ENCODE results near the gene GPATCH4.
"Not testable (repeated sequence)": the region's sequence is repeated elsewhere in the genome, so short reads cannot be mapped to it uniquely, and the experiment has no call there.

The GPATCH4 gene

GRCh38 chr1:156559086-156559796 is 42.0 kb downstream of the GPATCH4 start:
- Mint-ChIP-seq H3K4me3 (no peak overlapping the region), H3K27me3 (no peaks in the 10 kb centered on the region), H3K27ac (no peak overlapping the region), H3K9me3 (no peaks in the 10 kb centered on the region), H3K36me3 (ENCODE audit: low read depth) (peaks cover 5% of the 10 kb centered on the region), H3K4me1 (no peaks in the 10 kb centered on the region)
- DNase-seq = no peak
- ATAC-seq = no peak

GRCh38 chr1:156556354-156556753 is 44.9 kb downstream of the GPATCH4 start:
- Mint-ChIP-seq H3K4me1 (peaks cover 10% of the 10 kb centered on the region), H3K36me3 (ENCODE audit: low read depth) (no peaks in the 10 kb centered on the region), H3K27me3 (no peaks in the 10 kb centered on the region), H3K4me3 (no peak overlapping the region), H3K9me3 (no peaks in the 10 kb centered on the region), H3K27ac (no peak overlapping the region)
- ATAC-seq = no peak
- DNase-seq = no peak

GRCh38 chr1:156555715-156556114 is 45.6 kb downstream of the GPATCH4 start:
- Mint-ChIP-seq H3K27ac (no peak overlapping the region), H3K4me1 (peaks cover 10% of the 10 kb centered on the region)
- DNase-seq = no peak

GRCh38 chr1:156554971-156555370 is 46.3 kb downstream of the GPATCH4 start:
- H3K4me1 Mint-ChIP-seq = peaks cover 10% of the 10 kb centered on the region
- no peak for DNase-seq
- H3K27ac Mint-ChIP-seq = no peak overlapping the region
- no peaks in the 10 kb centered on the region for H3K27me3 Mint-ChIP-seq
- H3K9me3 Mint-ChIP-seq = no peaks in the 10 kb centered on the region
- H3K36me3 Mint-ChIP-seq (ENCODE audit: low read depth) = no peaks in the 10 kb centered on the region
- no peak for ATAC-seq
- H3K4me3 Mint-ChIP-seq = no peak overlapping the region

More at GRCh38 chr1:156555715-156556114, 45.6 kb downstream of the GPATCH4 start:
- no peaks in the 10 kb centered on the region for H3K27me3 Mint-ChIP-seq
- H3K4me3 Mint-ChIP-seq = no peak overlapping the region
- ATAC-seq = no peak
- no peaks in the 10 kb centered on the region for H3K9me3 Mint-ChIP-seq
- no peaks in the 10 kb centered on the region for H3K36me3 Mint-ChIP-seq (ENCODE audit: low read depth)

GRCh38 chr1:156553860-156554485 is 47.3 kb downstream of the GPATCH4 start:
- no peak for DNase-seq
- peaks cover 10% of the 10 kb centered on the region for H3K4me1 Mint-ChIP-seq
- no peak overlapping the region for H3K4me3 Mint-ChIP-seq
- no peaks in the 10 kb centered on the region for H3K36me3 Mint-ChIP-seq (ENCODE audit: low read depth)
- H3K27me3 Mint-ChIP-seq = no peaks in the 10 kb centered on the region
- H3K9me3 Mint-ChIP-seq = no peaks in the 10 kb centered on the region
- no peak overlapping the region for H3K27ac Mint-ChIP-seq
- ATAC-seq = no peak

- not testable (repeated sequence) for H3K4me3 Mint-ChIP-seq; H3K27me3 Mint-ChIP-seq; ATAC-seq; H3K9me3 Mint-ChIP-seq; DNase-seq; H3K27ac Mint-ChIP-seq; H3K36me3 Mint-ChIP-seq (ENCODE audit: low read depth)
- peaks cover 10% of the 10 kb centered on the region for H3K4me1 Mint-ChIP-seq
Measured at GRCh38 chr1:156552937-156553336, 48.3 kb downstream of the GPATCH4 start.

GRCh38 chr1:156552518-156552917 is 48.8 kb downstream of the GPATCH4 start:
- Mint-ChIP-seq H3K36me3 (ENCODE audit: low read depth) (no peaks in the 10 kb centered on the region), H3K4me3 (no peak overlapping the region), H3K9me3 (no peaks in the 10 kb centered on the region), H3K27ac (no peak overlapping the region), H3K27me3 (no peaks in the 10 kb centered on the region), H3K4me1 (peaks cover 10% of the 10 kb centered on the region)
- ATAC-seq = no peak
- DNase-seq = no peak

- DNase-seq = no peak
- Mint-ChIP-seq H3K27me3 (no peaks in the 10 kb centered on the region), H3K4me1 (peaks cover 10% of the 10 kb centered on the region), H3K36me3 (ENCODE audit: low read depth) (no peaks in the 10 kb centered on the region), H3K4me3 (no peak overlapping the region), H3K27ac (no peak overlapping the region), H3K9me3 (no peaks in the 10 kb centered on the region)
- no peak for ATAC-seq
Measured at GRCh38 chr1:156551869-156552268, 49.4 kb downstream of the GPATCH4 start.

GRCh38 chr1:156551066-156551643 is 50.1 kb downstream of the GPATCH4 start:
- peaks cover 10% of the 10 kb centered on the region for H3K4me1 Mint-ChIP-seq
- H3K9me3 Mint-ChIP-seq = no peaks in the 10 kb centered on the region
- H3K27me3 Mint-ChIP-seq = no peaks in the 10 kb centered on the region
- no peak overlapping the region for H3K4me3 Mint-ChIP-seq
- no peaks in the 10 kb centered on the region for H3K36me3 Mint-ChIP-seq (ENCODE audit: low read depth)
- no peak overlapping the region for H3K27ac Mint-ChIP-seq
- ATAC-seq (no peak), DNase-seq (no peak)

- Mint-ChIP-seq H3K4me1 (peaks cover 10% of the 10 kb centered on the region), H3K4me3 (no peak overlapping the region), H3K27ac (no peak overlapping the region), H3K36me3 (ENCODE audit: low read depth) (no peaks in the 10 kb centered on the region), H3K27me3 (no peaks in the 10 kb centered on the region), H3K9me3 (no peaks in the 10 kb centered on the region)
- no peak for ATAC-seq
- no peak for DNase-seq
Measured at GRCh38 chr1:156550346-156550745, 50.9 kb downstream of the GPATCH4 start.

GRCh38 chr1:156549831-156550230 is 51.4 kb downstream of the GPATCH4 start:
- Mint-ChIP-seq H3K4me1 (peaks cover 10% of the 10 kb centered on the region), H3K27ac (no peak overlapping the region), H3K36me3 (ENCODE audit: low read depth) (no peaks in the 10 kb centered on the region), H3K27me3 (no peaks in the 10 kb centered on the region), H3K9me3 (no peaks in the 10 kb centered on the region), H3K4me3 (no peak overlapping the region)
- DNase-seq (no peak), ATAC-seq (no peak)

- ATAC-seq = no peak
- Mint-ChIP-seq H3K4me3 (no peak overlapping the region), H3K9me3 (no peaks in the 10 kb centered on the region), H3K36me3 (ENCODE audit: low read depth) (no peaks in the 10 kb centered on the region), H3K4me1 (peaks cover 10% of the 10 kb centered on the region), H3K27me3 (no peaks in the 10 kb centered on the region), H3K27ac (no peak overlapping the region)
- no peak for DNase-seq
Measured at GRCh38 chr1:156549390-156549789, 51.9 kb downstream of the GPATCH4 start.

GRCh38 chr1:156547982-156548381 is 53.3 kb downstream of the GPATCH4 start:
- Mint-ChIP-seq H3K27ac (no peak overlapping the region), H3K36me3 (ENCODE audit: low read depth) (no peaks in the 10 kb centered on the region), H3K9me3 (no peaks in the 10 kb centered on the region), H3K4me1 (peaks cover 8% of the 10 kb centered on the region), H3K27me3 (no peaks in the 10 kb centered on the region), H3K4me3 (no peak overlapping the region)
- ATAC-seq = no peak
- DNase-seq = no peak

- Mint-ChIP-seq H3K27ac (no peak overlapping the region), H3K4me3 (no peak overlapping the region), H3K27me3 (no peaks in the 10 kb centered on the region), H3K9me3 (no peaks in the 10 kb centered on the region), H3K36me3 (ENCODE audit: low read depth) (no peaks in the 10 kb centered on the region), H3K4me1 (peaks cover 6% of the 10 kb centered on the region)
- ATAC-seq (no peak), DNase-seq (no peak)
Measured at GRCh38 chr1:156547434-156547833, 53.8 kb downstream of the GPATCH4 start.

- Mint-ChIP-seq H3K9me3 (no peaks in the 10 kb centered on the region), H3K4me1 (no peaks in the 10 kb centered on the region), H3K27ac (no peak overlapping the region), H3K36me3 (ENCODE audit: low read depth) (no peaks in the 10 kb centered on the region), H3K27me3 (no peaks in the 10 kb centered on the region), H3K4me3 (no peak overlapping the region)
- DNase-seq (no peak), ATAC-seq (no peak)
Measured at GRCh38 chr1:156546267-156546666, 55.0 kb downstream of the GPATCH4 start.
